GM12878 (cell line): ENCODE results near the gene WDSUB1. TPM values are rescaled to one million over a fixed set of nuclear protein-coding genes. Genes with fewer than 3 reads are reported as not detected.

Source experiments
- ATAC-seq: fragments of 200-7000 bp; cut with Tn5 transposase; 3 replicates; pipeline ENCODE4 v1.9.1; 2020; ENCODE audit warnings: mild to moderate bottlenecking, moderate library complexity
- BruUV-seq: library from RNA; stranded (reverse); fragments of 400-500 nt; replicated peaks from 2 replicates; lab custom pipeline; 2021; lab: Mats Ljungman, UMichigan
- CTCF ChIA-PET: fragments of 300-600 bp; sonication (Branson Sonifier 250); formaldehyde crosslinking; extraction: SDS; loops from one replicate; lab custom pipeline; 2021; ENCODE audit warnings: inconsistent platforms; lab: Yijun Ruan, JAX
- POLR2A ChIA-PET: fragments of 350-600 bp; formaldehyde crosslinking; extraction: SDS; loops from one replicate; lab custom pipeline; 2021; ENCODE audit warnings: inconsistent platforms; lab: Charles Lee
- RAD21 ChIA-PET: fragments of 300-600 bp; sonication (Branson Sonifier 250); formaldehyde crosslinking; loops from one replicate; lab custom pipeline; 2023; ENCODE audit warnings: antibody characterized with exemption; ENCODE audit not compliant: unreplicated experiment; lab: Charles Lee
- SMC1A ChIA-PET: fragments of 300-600 bp; sonication (Branson Sonifier 250); formaldehyde crosslinking; loops from one replicate; lab custom pipeline; 2023; ENCODE audit not compliant: unreplicated experiment, uncharacterized antibody; lab: Charles Lee
- DNase-seq: peaks from one replicate; pipeline ENCODE4 v3.0.0-alpha.2; 2011; ENCODE audit warnings: low read depth, low spot score
- FAIRE-seq: peaks from 3 replicates; lab custom pipeline; 2011; peaks lifted over from hg19 to GRCh38; lab: Jason Lieb, UNC
- H2AFZ ChIP-seq: 2 replicates; pipeline ENCODE4 v1.6.0; 2011; ENCODE audit warnings: low read depth, low read length, control low read depth; ENCODE audit not compliant: control insufficient read depth
- H3K27ac ChIP-seq: 2 replicates; pipeline ENCODE4 v1.5.1; 2011; ENCODE audit warnings: control low read depth; ENCODE audit not compliant: control insufficient read depth, insufficient read depth
- H3K27me3 ChIP-seq, 2 experiments: replicated peaks in 1 of 2; 2 replicates each; pipeline versions ENCODE4 v1.6.0 to v1.6.1; 2011; ENCODE audit warnings: low read length in 1 of 2; ENCODE audit not compliant: control insufficient read depth in 2 of 2, insufficient read depth in 2 of 2
- H3K36me3 ChIP-seq, 2 experiments: 2 replicates each; pipeline ENCODE4 v1.5.1; 2011; ENCODE audit warnings: low read length in 1 of 2; ENCODE audit not compliant: control insufficient read depth in 2 of 2, insufficient read depth in 2 of 2
- H3K4me1 ChIP-seq: 2 replicates; pipeline ENCODE4 v1.6.1; 2011; ENCODE audit warnings: mild to moderate bottlenecking, low read length, moderate library complexity, mixed read lengths; ENCODE audit not compliant: control insufficient read depth, insufficient read depth
- H3K4me2 ChIP-seq: 2 replicates; pipeline ENCODE4 v1.6.0; 2011; ENCODE audit warnings: control low read depth; ENCODE audit not compliant: control insufficient read depth, insufficient read depth
- H3K4me3 ChIP-seq: fragments of 200-600 bp; sonication (generic); 2 replicates; pipeline ENCODE4 v1.5.1; 2016
- H3K79me2 ChIP-seq: 2 replicates; pipeline ENCODE4 v1.6.0; 2011; ENCODE audit warnings: low read length; ENCODE audit not compliant: control insufficient read depth, insufficient read depth
- H3K9ac ChIP-seq: 2 replicates; pipeline ENCODE4 v1.8.0; 2011; ENCODE audit warnings: low read length, control low read depth, mixed read lengths; ENCODE audit not compliant: control insufficient read depth, insufficient read depth
- H3K9me3 ChIP-seq: replicated peaks from 3 replicates; pipeline ENCODE4 v1.5.1; 2011; ENCODE audit warnings: mild to moderate bottlenecking, low read length; ENCODE audit not compliant: control insufficient read depth, insufficient read depth
- H4K20me1 ChIP-seq: 2 replicates; pipeline ENCODE4 v1.6.0; 2011; ENCODE audit not compliant: control insufficient read depth, insufficient read depth
- ASH2L ChIP-seq: fragments of 300-600, 200-600 bp; sonication (generic); IDR thresholded peaks from 2 replicates; pipeline ENCODE4 v1.6.1; 2017; ENCODE audit warnings: low read depth, mild to moderate bottlenecking, borderline replicate concordance
- ETV6 ChIP-seq, 2 experiments: fragments of 450-650 bp in 1 of 2; IDR thresholded peaks in 1 of 2; conservative IDR thresholded peaks in 1 of 2; 2 replicates each; pipeline ENCODE4 v1.6.1; 2014; ENCODE audit warnings: antibody characterized with exemption in 1 of 2, borderline replicate concordance in 1 of 2, low read depth in 1 of 2, mild to moderate bottlenecking in 1 of 2, moderate library complexity in 1 of 2
- IKZF1 ChIP-seq: fragments of 450-650 bp; conservative IDR thresholded peaks from 2 replicates; pipeline ENCODE4 v1.6.1; 2017; ENCODE audit warnings: antibody characterized with exemption, mild to moderate bottlenecking
- TCF12 ChIP-seq: IDR thresholded peaks from 2 replicates; pipeline ENCODE4 v1.6.1; 2011; ENCODE audit warnings: low read depth, mild to moderate bottlenecking, low read length
- WGBS: methylation state at CpG from one replicate; pipeline ENCODE4 v1.1.6; 2016; ENCODE audit warnings: low lambda C conversion rate; ENCODE audit not compliant: insufficient replicate concordance, insufficient coverage; ENCODE audit errors: missing lambda C conversion rate; 5-methylcytosine and 5-hydroxymethylcytosine counted together
- in situ Hi-C: fragments of 300-500 bp; cut with MboI; formaldehyde crosslinking; loops from 9 replicates; pipeline ENCODE4 v1.14.3; 2018; ENCODE audit warnings: mixed read lengths
- intact Hi-C: fragments of 100-400 bp; cut with micrococcal nuclease; formaldehyde crosslinking; loops from one replicate; pipeline ENCODE4 v1.14.2; 2022; ENCODE audit not compliant: unreplicated experiment
- polyA plus RNA-seq, 11 experiments: library from polyadenylated mRNA; depleted of rRNA in 4 of 11; unstranded in 6 of 11; stranded (reverse) in 5 of 11; fragments of >200 nt; fragmentation: Nextera tagmentation in 4 of 11; fragmentation: Illumina TruSeq in 1 of 11; extraction: Ambion mirVana in 4 of 11; extraction: Trizol in 1 of 11; gene quantifications; 1 replicate in 1 of 11; 2 replicates in 10 of 11; pipeline versions ENCODE4 v1.2.1 to v1.2.3, GENCODE V29; 2011 to 2016; ENCODE audit warnings: inconsistent platforms in 2 of 11, missing spikeins in 2 of 11, low read depth in 1 of 11
- total RNA-seq, 4 experiments: library from RNA; depleted of rRNA in 3 of 4; stranded (reverse); fragments of >200 nt in 3 of 4; fragmentation: Illumina TruSeq in 1 of 4; extraction: Trizol in 1 of 4; gene quantifications; 2 replicates each; pipeline versions ENCODE4 v1.2.1 to v1.2.3, GENCODE V29; 2013 to 2021
- TF ChIP-seq, protein P1 (sequence below): fragments of 450-650 bp; IDR thresholded peaks from 2 replicates; pipeline ENCODE4 v1.6.1; 2017; ENCODE audit warnings: antibody characterized with exemption, mild to moderate bottlenecking, moderate library complexity

The WDSUB1 gene
- total and polyA plus RNA-seq, 10 of the 15 experiments (the other 5 are each of a cell fraction or from before 2014, with no cell fraction given) = 4.4 to 12.7 (median 7.6) TPM

DNA sequence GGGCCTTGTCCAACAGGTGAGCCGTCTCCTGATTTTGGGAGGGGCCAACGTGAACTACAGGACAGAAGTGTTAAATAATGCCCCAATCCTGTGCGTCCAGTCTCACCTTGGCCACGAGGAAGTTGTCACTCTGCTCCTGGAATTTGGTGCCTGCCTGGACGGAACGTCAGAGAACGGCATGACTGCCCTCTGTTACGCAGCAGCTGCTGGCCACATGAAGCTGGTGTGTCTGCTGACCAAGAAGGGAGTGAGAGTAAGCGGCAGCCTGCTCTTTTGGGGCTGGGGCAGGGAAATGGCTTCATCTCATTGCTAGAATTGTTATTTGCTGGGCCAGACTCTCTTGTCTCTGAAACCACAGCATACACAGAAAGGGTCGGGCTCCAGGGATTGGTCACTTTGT is 92.3 kb downstream of the WDSUB1 start:
- TF ChIP-seq ASH2L (no peak), IKZF1 (no peak), ETV6 (conservative IDR thresholded peaks at IDR 0.05 in 1 of 2, IDR thresholded peaks at IDR 0.05 in 1 of 2; ENCODE audit: borderline replicate concordance in 1 of 2, low read depth in 1 of 2) (no peak), TCF12 (no peak)
- TF ChIP-seq, protein P1, sequence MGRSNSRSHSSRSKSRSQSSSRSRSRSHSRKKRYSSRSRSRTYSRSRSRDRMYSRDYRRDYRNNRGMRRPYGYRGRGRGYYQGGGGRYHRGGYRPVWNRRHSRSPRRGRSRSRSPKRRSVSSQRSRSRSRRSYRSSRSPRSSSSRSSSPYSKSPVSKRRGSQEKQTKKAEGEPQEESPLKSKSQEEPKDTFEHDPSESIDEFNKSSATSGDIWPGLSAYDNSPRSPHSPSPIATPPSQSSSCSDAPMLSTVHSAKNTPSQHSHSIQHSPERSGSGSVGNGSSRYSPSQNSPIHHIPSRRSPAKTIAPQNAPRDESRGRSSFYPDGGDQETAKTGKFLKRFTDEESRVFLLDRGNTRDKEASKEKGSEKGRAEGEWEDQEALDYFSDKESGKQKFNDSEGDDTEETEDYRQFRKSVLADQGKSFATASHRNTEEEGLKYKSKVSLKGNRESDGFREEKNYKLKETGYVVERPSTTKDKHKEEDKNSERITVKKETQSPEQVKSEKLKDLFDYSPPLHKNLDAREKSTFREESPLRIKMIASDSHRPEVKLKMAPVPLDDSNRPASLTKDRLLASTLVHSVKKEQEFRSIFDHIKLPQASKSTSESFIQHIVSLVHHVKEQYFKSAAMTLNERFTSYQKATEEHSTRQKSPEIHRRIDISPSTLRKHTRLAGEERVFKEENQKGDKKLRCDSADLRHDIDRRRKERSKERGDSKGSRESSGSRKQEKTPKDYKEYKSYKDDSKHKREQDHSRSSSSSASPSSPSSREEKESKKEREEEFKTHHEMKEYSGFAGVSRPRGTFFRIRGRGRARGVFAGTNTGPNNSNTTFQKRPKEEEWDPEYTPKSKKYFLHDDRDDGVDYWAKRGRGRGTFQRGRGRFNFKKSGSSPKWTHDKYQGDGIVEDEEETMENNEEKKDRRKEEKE = no peak
- Histone ChIP-seq H3K4me1 (no peaks in the 10 kb centered on the region), H2AFZ (no peak overlapping the region), H3K79me2 (no peaks in the 10 kb centered on the region), H3K27ac (no peak overlapping the region), H3K27me3 (no peaks in the 10 kb centered on the region), H4K20me1 (no peaks in the 10 kb centered on the region), H3K9ac (no peak overlapping the region), H3K9me3 (no peaks in the 10 kb centered on the region), H3K4me2 (no peak overlapping the region), H3K36me3 (no peaks in the 10 kb centered on the region; a peak in 1 of 4 replicates), H3K4me3 (no peak overlapping the region)
- ChIA-PET POLR2A (no interaction called here), RAD21 (no interaction called here), CTCF (no interaction called here), SMC1A (no interaction called here)
- DNase-seq (no peak), FAIRE-seq (no peak), ATAC-seq (no peak)
- intact Hi-C loops (no loop called here), in situ Hi-C loops (no loop called here)
- BruUV-seq = no TSS peak
- 71% methylated on average over 10 of the region's 10 CpGs for WGBS
